GM18907 (cell line): ENCODE data around the gene FKBP1B.
"Not testable (repeated sequence)": the region's sequence is repeated elsewhere in the genome, so short reads cannot be mapped to it uniquely, and the experiment has no call there.

Source experiments
- ATAC-seq: cut with Tn5 transposase; IDR thresholded peaks from one replicate; pipeline ENCODE4 v1.9.1; 2021; ENCODE audit warnings: mild to moderate bottlenecking, moderate library complexity; ENCODE audit not compliant: unreplicated experiment

Gene FKBP1B

DNA sequence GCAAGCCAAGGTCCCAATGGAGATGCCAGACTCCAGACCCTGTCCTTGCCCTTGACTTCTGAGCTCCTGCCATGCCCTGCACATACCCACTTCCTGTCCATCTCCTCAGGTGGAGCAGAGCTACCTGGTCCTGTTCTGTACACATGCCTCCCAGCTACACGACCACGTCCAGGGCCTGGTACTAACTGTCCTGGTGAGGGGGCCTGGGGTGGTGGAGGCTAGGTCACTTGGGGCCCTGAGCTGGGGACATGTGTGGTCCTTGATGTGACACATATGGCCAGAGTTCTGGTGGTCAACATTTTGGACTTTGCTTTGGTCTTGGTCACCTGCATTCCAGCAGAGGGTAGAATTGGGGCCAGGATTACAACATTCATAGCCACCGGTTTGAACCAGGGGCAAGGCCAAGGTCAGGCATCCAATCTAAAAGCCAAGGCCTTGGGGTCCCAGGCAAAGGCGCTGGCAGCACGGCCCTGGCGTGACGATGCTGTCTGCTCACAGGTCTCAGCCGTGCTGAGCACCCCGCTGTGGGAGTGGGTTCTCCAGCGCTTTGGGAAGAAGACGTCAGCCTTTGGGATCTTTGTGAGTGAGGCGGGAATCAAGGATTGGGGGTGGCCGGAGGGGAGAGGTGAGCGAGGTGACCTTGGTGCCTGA, 27.1 kb upstream of the FKBP1B start:
- ATAC-seq: no peak

DNA sequence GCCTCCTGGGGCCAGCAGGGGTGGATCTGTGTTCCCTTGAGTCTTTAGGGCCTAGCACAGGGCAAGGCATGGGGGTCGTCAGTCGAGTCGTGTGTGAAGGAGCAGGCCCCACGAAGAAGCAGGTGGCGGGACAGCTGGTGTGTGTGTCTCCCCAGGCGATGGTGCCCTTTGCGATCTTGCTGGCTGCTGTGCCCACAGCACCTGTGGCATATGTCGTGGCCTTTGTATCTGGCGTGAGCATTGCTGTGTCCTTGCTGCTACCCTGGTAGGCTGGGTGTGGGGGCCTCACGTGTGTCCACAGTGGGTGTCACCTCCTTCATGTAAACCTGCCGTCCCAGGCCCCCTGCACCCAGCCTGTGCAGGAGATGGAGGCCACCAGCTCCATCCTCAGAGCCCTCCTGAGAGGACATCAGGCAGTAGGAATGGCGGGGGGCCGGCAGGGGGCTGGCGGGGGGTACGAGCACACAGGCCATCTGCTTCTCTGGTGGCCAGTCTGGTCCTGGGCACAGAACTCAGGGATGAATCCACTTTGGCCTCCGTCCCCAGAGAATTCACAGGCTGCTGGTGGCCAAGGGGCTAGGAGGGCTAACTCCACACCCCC, 26.5 kb upstream of the FKBP1B start:
- no peak for ATAC-seq

DNA sequence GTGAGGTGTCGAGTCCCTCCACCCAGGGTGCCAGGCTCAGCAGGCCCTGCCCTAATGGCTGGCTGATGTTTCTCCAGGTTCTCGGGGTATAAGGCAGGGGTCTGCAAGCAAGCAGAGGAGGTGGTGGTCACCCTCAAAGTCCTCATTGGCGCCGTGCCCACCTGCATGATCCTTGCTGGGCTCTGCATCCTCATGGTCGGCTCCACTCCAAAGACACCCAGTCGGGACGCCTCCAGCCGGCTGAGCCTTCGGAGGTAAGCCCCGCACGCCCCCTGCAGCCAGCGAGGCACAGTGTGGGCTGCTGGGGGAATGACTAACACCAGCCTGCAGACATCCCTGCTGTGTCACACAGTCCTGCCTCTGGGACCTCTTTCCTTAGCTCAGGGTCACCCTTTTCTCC, 25.5 kb upstream of the FKBP1B start:
- ATAC-seq: no peak

DNA sequence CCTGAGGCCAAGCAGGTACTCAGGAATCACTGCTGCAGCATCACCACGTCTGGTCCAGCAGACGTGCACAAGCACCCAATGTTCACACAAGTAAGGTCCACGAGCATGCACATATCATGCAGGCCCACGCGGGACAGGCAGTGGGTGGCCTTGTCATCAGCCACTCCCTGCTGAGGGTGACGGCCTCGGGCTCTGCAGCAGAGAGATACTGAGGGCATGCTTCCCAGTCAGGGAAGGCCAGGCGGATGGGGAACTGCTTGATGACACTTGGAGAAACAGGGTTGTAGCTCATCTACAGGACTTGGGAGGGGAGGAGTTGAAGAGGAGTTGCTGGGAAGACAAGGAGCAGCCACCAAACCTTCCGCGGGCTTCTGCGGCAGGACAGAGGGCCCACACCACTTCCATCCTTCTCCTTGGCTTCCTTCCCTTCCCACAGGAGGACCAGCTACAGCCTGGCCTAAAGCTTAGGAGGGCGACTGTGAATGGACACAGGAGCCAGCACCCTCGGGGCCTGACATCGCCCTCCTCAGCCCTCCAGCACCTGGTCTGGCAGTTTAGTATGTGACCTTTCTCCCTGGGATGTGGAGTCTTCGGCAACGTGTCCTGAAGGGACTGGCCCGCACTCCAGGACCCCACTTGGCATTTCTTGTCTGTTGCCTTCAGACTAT, 24.4 kb upstream of the FKBP1B start:
- no peak for ATAC-seq

DNA sequence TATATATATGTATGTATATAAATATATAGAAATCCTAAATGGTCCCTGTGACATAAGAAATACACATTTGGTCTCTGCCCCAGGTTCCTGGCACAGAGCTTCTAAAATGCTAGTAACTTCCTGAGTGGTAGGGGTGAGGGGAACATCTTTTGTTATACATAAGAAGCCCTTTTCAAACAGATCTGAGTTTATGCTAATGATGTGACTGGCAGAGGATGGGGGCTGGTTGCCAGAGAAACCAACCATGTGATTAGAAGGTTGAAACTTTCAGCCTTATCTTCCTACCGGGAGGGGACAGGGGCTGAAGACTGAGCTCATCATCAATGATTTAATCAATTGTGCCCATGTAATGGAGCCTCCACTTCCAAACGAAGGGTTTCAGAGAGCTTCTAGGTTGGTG, 23.3 kb upstream of the FKBP1B start:
- ATAC-seq: no peak

DNA sequence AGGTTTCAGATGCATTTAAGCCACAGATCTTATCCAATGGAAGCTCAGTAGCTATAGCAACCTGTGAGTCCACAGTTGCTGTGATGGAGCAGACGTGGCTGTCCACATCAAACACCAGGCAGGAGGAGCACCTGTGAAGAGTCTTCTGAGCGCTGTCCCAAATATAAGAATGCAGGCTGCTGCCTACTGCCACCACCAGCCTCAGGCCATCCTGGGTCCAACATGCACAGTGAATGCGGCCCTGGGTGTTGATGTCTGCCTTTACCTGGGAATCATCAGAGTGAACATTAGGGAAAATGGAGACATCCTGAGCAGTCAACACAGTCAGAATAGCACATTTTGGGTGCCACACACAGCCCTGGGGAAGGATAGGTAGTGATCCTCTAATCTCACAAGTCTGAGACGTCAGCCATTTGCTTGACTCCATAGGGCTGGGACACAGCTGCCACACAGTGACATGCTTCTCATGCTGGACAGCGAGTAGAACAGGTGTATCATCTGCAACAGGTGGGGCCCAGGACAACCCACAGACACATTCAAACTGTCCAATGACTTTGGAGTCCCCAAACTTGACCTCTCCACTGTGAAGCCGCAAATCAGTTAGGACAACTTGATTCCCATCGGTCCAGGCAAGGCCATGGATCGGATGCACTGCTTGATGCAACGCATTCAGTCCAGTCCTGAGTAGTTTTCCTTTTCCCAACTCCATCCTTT, 10.6 kb upstream of the FKBP1B start:
- ATAC-seq: no peak

DNA sequence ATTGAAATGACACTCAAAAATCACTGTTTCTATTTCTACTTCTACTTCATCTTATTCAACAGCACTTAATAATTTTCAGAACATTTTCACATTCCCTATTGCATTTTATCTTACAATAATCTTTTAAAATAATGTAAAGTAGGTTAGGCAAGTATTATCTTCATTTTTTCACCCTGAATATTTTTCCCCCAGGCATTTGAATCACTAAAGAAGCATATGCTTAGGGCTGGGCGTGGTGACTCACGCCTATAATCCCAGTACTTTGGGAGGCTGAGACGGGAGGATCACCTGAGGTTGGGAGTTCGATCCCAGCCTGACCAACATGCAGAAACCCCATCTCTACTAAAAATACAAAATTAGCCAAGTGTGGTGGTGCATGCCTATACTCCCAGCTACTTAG, 9.0 kb upstream of the FKBP1B start:
- ATAC-seq: no peak

DNA sequence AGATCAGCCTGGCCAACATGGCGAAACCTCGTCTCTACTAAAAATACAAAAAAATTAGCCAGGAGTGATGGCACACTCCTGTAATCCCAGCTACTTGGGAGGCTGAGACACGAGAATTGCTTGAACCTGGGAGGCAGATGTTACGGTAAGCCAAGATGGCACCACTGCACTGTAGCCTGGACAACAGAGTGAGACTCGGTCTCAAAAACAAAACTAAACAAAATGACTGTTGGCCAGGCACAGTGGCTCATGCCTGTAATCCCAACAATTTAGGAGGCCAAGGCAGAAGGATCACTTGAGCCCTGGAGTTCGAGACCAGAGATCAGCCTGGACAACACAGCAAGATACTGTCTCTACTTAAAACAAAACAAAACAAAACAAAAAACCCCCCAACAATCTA, 6.4 kb upstream of the FKBP1B start:
- ATAC-seq: not testable (repeated sequence)

DNA sequence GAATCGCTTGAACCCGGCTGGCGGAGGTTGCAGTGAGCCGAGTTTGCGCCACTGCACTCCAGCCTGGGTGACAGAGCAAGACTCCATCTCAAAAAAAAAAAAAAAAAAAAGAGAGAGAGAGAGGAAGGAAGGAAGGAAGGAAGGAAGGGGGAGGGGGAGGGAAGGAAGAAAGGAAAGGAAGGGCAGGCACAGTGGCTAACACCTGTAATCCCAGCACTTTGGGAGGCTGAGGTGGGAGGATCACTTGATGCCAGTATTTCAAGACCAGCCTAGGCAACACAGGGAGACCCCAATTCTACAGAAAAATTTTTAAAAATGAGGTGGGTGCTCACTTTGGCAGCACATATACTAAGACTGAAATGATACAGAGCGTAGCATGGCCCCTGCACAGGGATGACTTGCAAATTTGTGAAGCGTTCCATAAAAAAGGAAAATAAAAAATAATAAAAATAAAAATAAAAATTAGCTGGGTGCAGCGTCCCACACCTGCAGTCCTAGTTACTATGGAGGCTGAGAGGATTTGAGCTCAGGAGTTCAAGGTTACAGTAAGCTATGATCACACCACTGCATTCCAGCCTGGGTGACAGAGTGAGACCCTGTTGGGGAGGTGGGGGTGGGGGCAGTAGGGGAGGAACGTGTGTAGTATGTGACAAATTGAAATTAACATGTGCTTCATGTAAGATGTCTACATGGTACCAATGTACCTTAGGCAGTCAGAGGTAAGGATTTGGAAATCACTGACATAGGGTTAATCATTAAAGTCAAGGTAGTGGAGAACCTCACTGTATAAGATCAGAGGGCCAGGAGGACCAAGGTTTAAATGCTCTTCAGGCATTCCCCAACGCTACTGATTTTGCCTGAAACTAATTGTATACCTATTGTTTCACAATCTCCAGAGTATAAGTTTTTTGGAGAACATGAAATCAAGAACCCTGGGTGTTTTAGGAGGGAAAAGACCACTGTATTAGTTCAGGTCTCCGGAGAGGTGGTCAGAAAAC, 3.7 kb upstream of the FKBP1B start:
- no peak for ATAC-seq

DNA sequence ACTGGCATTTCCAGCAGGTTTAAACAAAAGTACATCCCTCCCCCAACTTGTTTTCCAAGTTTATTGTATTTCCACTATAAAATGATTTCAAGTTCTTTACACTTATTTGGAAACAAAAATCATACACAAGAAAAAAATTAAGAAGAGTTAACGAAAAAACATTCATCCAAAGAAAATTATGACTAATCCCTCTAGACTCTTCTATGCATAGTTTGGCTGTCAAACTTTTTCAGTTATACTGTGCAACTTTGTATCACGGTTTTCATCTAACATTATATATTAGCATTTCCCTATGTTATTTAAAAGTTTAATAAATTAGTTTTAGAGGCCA, 3.0 kb upstream of the FKBP1B start:
- no peak for ATAC-seq

DNA sequence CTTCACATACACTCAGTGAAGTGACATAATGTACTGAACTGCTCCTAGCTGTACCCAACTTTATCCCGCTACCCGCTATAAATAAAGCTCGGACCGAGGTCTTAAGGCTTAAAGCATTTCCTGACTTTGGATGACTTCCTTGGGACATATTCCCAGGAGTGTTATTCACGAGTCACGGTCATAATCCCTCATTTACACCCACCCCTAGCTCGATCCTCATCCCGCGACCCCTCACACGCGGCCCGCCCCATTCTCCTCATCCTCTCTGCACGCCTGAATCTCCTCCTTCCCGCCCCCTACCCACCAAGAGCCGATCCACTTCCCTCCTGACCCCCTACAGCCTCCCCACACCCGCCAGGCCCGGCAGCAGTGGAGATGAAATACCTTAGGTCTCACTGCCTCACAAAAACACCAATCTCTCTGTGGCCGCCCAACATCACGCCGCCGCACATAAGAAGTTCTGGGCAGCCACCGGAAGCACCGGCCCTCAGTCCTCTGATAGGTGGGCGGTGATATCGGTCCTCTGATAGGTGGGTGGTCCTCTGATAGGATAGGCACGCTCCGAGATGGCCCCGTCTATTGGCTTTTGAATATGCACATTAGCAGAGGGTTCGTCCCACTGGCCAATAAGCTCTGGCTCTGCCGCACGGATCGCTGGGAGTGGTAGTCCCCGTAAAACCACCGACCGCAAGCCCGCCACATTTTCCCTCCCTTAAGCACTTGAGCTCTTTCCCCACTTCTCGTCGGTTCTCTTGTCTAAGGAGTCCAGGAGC, 2.4 kb upstream of the FKBP1B start, which contains the start of gene WDCP:
Gene WDCP (minus strand): TSS at position 462 of the 773 bp plus-strand sequence. CDS start 7,897 bp downstream, outside the sequence.
- peak; percentile 99 for ATAC-seq

DNA sequence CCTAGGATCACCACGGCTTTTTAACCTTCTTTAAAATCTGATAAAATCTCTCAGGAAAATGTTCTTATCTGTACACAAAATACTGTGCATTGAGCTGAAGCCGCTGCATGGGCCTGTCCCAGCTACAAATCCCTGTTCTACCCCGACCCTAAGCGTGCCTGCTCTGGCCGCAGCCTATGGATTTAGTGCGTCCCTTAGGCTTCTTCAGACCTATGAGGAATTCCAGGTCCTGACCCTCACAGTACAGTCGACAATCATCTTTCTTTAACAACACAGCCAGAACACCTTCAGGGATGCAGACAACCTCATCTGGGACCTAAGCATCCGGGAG, 1.9 kb upstream of the FKBP1B start:
- ATAC-seq: no peak

DNA sequence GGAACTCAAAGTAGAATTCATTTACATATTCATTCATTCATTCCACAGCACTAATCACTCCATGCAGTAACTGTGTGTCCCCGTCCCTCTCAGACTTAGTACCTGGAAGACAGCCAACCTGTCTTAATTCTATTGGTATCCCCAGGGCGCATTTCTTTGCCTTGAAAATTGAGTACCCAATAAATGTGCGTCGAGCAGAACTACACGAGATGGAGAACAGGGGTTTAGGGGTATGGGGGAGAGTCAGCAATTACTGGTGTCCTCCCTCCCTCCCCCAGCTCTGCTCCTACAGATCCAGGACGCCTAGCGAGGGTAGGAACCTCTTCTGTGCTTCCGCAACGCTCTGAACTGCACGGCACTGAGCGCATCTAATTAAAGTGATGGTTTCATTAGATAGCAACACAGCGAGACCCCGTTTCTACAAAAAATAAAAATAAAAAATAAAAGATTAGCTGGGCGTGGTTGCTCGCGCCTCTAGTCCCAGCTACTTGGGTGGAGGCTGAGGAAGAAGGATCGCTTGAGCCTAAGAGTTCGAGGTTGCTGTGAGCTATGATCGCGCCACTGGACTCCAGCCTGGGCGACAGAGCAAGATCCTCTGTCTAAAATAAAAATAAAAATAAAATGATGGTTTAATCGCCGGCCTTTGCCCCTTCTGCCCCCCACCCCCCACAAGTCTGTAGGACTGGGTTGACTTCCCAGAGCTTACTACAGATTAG, 614 bp upstream of the FKBP1B start:
- ATAC-seq: no peak

DNA sequence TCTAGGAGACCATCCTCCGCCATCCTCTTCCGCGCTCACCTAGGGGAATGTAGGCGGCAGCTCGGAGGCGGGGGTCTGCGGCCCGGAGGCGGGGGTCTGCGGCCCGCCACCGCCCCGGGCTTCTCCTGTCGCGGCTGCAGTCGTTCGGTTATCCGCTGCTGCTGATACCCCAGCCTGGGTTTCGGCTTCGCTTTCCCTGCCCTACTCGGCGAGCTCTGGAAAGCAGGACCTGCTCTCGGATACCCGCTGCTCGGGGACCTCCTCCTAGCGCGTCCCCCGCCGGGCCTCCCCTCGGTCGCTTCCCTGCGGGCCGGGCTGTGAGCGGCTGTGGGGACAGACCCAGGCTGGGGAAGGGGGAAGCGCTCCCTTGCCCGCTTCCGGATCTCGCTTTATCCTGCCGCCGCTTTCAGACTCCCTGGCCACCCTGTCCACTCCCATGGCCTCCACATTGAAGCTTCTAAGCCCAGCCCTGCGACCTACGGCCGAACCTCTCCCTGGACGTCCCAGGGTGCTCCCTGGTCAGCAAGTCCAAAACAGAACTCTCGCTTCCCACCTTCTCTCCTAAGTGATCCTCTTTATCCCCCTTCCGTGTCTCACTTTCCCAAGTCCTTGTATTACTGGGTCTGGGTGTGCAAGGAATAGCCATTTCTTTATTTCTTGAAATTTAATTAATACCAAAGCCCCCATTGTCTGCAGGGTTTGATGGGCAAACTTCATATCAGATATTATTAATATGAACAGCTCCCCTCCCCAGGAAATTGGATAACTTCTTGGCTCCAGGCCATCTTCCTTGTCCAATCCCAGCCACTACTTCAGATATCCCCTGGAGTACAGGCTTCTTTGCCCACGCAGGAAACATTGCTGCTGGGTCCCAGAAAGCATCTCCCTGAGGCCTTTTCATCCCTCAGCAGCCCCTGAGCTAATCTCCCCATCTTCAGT, 769 bp downstream of the FKBP1B start:
- ATAC-seq: no peak

DNA sequence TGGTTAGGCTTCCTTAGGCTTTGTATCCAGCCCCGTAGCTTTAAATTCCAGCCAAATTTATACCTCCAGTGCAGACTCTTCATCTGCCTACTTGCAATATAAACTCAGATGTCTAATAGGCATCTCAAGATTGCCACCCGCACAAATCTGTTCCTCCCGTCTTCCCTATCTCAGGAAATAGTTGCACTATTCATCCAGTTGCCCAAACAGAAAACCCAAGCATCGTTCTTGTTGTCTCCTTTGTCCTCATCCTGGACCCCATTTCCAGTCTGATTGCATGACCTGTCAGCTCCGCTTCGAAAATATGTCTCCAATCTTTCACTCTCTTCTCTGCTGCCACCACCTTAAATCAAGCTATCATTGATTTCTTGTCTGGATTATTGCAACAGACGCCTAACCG, 2.3 kb downstream of the FKBP1B start:
- ATAC-seq: no peak

DNA sequence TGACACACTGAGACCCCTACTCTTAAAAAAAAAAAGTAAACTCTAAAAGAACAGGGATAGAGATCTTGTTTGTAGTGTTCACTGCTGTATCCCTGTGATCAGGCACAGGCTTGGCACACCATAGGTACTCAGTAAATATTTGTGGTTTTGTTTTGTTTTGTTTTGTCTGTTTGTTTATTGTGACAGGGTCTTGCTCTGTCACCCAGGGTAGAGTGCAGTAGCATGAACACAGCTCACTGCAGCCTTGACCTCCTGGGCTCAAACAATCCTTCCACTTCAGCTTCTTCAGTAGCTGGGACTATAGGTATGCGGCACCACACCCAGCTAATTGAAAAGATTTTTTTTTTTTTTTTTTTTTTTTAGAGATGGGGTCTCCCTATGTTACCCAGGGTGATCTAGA, 3.4 kb downstream of the FKBP1B start:
- no peak for ATAC-seq

DNA sequence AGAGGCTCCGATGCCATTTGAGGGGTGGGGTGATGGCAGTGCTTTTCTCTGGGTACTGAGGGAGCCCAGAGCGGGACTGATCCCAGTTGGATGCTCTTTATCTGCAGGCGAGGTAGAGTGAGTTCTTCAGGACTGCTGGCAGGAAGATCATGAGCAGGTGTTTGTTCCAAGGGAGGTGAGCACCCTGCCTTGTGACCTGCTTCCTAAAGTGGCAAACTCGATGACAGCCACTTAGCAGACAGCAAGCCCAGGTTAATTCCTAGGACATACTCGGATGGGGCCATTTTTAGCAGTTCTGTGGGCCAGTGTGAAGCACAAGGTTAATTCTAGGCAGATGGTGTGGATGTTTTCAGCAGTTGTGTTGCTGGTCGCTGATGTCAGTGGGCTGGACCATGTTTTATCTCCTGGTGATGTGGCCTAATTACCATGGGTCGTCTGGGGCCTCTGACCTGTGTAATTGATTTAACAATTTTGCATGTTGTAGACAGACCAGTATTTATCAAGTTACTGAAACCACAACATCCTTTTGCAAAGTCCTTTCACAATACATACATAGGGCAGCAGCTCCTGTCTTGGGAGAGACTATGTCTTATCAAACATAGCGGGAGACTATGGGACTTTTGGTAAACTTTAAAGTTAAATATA, 4.9 kb downstream of the FKBP1B start:
- ATAC-seq: no peak

DNA sequence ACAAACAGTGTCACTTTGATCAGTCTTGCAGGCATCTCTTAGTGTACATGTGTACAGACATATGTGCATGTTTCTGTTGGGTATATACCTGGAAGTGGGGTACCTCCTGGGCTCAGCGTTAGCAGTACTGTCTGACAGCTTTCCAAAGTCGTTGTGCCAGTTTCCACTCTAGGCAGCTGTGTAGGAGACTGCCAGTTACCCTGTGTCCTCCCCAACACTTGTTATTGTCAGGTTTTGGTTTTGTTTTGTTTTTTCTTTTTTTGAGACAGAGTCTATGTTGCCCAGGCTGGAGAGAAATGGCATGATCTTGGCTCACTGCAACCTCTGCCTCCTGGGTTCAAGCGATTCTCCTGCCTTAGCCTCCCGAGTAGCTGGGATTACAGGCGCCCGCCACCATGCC, 6.2 kb downstream of the FKBP1B start:
- ATAC-seq: no peak
